Activated CD4-positive, alpha-beta memory T cell treated with anti-CD3 and anti-CD28 coated beads for 36 hours (primary cell): ENCODE results near the gene YPEL1. TPM values are rescaled to one million over a fixed set of nuclear protein-coding genes. Genes with fewer than 3 reads are reported as not detected.
"Not testable (repeated sequence)": the region's sequence is repeated elsewhere in the genome, so short reads cannot be mapped to it uniquely, and the experiment has no call there.

Source experiments
- CTCF ChIA-PET: fragments of 350-600 bp; sonication (Branson Sonifier 250); formaldehyde crosslinking; loops from one replicate; lab custom pipeline; 2021; ENCODE audit warnings: antibody characterized with exemption, inconsistent platforms; lab: Charles Lee
- POLR2A ChIA-PET: fragments of 350-600 bp; sonication (Branson Sonifier 250); formaldehyde crosslinking; loops from one replicate; lab custom pipeline; 2021; ENCODE audit warnings: antibody characterized with exemption; lab: Charles Lee
- DNase-seq: peaks from one replicate; pipeline ENCODE4 v3.0.0-alpha.2; 2020
- H3K27ac Mint-ChIP-seq: one replicate; pipeline ENCODE4 v1.8.0; 2021; ENCODE audit warnings: mixed read lengths
- H3K27me3 Mint-ChIP-seq: one replicate; pipeline ENCODE4 v1.8.0; 2021; ENCODE audit warnings: mixed read lengths
- H3K36me3 Mint-ChIP-seq: one replicate; pipeline ENCODE4 v1.8.0; 2021; ENCODE audit warnings: mixed read lengths
- H3K4me1 Mint-ChIP-seq: one replicate; pipeline ENCODE4 v1.8.0; 2021; ENCODE audit warnings: low read depth, mixed read lengths
- H3K4me3 Mint-ChIP-seq: one replicate; pipeline ENCODE4 v1.8.0; 2021; ENCODE audit warnings: mild to moderate bottlenecking, mixed read lengths
- H3K9me3 Mint-ChIP-seq: one replicate; pipeline ENCODE4 v1.8.0; 2021; ENCODE audit warnings: mixed read lengths
- intact Hi-C: fragments of 100-400 bp; cut with micrococcal nuclease; formaldehyde crosslinking; loops from one replicate; pipeline ENCODE4 v1.15.1; 2023
- total RNA-seq, 2 experiments: library from RNA; stranded (reverse); gene quantifications; one replicate each; pipeline ENCODE4 v1.2.3, GENCODE V29; 2021

Gene YPEL1
- total RNA-seq, 2 experiments from 2014 or later: 1.6 to 1.8 TPM

- Mint-ChIP-seq H3K4me1 (peaks cover 2% of the 10 kb centered on the region), H3K27me3 (no peaks in the 10 kb centered on the region), H3K36me3 (peaks cover 17% of the 10 kb centered on the region), H3K9me3 (no peaks in the 10 kb centered on the region), H3K4me3 (no peak overlapping the region), H3K27ac (no peak overlapping the region)
- CTCF ChIA-PET: no interaction called here
- intact Hi-C loops: no loop called here
- POLR2A ChIA-PET: no interaction called here
- no peak for DNase-seq
Measured at GRCh38 chr22:21695430-21696085, 40.0 kb downstream of the YPEL1 start.

- H3K27me3 Mint-ChIP-seq: no peaks in the 10 kb centered on the region
- H3K27ac Mint-ChIP-seq: no peak overlapping the region
- H3K9me3 Mint-ChIP-seq: no peaks in the 10 kb centered on the region
- no peak for DNase-seq
- intact Hi-C loops: no loop called here
- ChIA-PET POLR2A (no interaction called here), CTCF (no interaction called here)
- peaks cover 8% of the 10 kb centered on the region for H3K4me1 Mint-ChIP-seq
- peaks cover 19% of the 10 kb centered on the region for H3K36me3 Mint-ChIP-seq
- no peak overlapping the region for H3K4me3 Mint-ChIP-seq
Measured at GRCh38 chr22:21694795-21695429, 40.7 kb downstream of the YPEL1 start.

- POLR2A ChIA-PET: no interaction called here
- H3K27ac Mint-ChIP-seq: no peak overlapping the region
- no peaks in the 10 kb centered on the region for H3K9me3 Mint-ChIP-seq
- H3K4me1 Mint-ChIP-seq: peaks cover 13% of the 10 kb centered on the region
- H3K36me3 Mint-ChIP-seq: peaks cover 19% of the 10 kb centered on the region
- intact Hi-C loops: no loop called here
- DNase-seq: no peak
- H3K27me3 Mint-ChIP-seq: no peaks in the 10 kb centered on the region
- CTCF ChIA-PET: interaction anchor here (0.7 kb wide), 1 partner anchor 19 kb away, joined by 3 read pairs; no protein-coding TSS in a partner anchor
- no peak overlapping the region for H3K4me3 Mint-ChIP-seq
Measured at GRCh38 chr22:21694394-21694793, 41.2 kb downstream of the YPEL1 start.

DNA sequence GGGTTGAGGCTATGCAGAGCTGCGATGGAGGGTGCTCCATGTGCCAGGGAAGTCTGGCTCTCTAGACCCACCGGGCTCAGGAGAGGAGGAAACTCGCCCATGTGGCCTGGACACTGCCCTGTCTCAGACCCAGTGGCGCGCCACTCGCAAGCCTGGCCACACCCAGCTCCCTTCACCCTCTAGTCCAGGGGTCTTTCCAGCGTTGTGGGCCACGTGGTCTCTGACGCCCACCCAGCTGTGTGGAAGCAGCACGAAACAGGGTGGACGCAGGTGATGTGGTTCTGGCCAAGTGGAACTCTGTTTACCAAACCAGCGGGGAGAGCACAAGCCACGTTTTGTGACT lies 41.6 kb downstream of the YPEL1 start:
- H3K27ac Mint-ChIP-seq: no peak overlapping the region
- DNase-seq: no peak
- H3K4me3 Mint-ChIP-seq: no peak overlapping the region
- no peaks in the 10 kb centered on the region for H3K9me3 Mint-ChIP-seq
- intact Hi-C loops: no loop called here
- ChIA-PET CTCF (interaction anchor here (0.7 kb wide), 1 partner anchor 20 kb away, joined by 3 read pairs; no protein-coding TSS in a partner anchor), POLR2A (no interaction called here)
- no peaks in the 10 kb centered on the region for H3K27me3 Mint-ChIP-seq
- H3K4me1 Mint-ChIP-seq: peaks cover 13% of the 10 kb centered on the region
- H3K36me3 Mint-ChIP-seq: peaks cover 19% of the 10 kb centered on the region

DNA sequence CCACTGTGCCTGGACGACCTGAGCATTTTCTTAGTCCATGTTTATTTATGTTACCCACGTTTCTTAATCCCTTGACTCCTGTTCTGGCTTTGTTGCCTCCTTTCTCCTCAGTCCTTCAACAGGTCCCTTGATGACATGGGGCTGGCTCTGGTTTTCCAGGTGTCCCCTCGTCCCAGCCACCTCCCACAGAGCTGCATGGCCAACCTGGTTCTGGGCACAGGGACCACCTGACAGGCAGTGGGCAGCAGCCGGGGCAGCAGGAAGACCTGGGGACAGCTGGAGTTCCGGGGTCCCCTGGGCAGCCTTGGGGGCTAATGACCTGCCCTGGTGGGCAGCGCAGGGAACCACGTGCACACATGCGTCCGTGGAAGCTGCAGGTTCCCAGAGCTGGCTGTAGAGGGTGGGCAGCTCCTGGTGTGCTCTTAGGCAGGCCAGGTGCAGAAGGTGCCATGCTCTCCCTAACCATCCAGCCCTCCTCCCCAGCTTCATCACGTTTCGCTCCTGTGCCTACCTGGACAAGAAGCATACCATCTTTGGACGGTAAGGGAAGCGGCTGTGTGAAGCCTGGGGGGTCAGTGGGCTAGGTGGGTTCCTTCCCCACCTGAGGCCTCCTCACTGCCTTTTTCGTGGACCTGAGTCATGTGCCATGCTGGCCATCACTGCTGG lies 42.1 kb downstream of the YPEL1 start:
- POLR2A ChIA-PET: no interaction called here
- intact Hi-C loops: no loop called here
- Mint-ChIP-seq H3K4me3 (no peak overlapping the region), H3K27ac (no peak overlapping the region), H3K4me1 (peaks cover 13% of the 10 kb centered on the region), H3K9me3 (no peaks in the 10 kb centered on the region), H3K36me3 (peaks cover 19% of the 10 kb centered on the region), H3K27me3 (no peaks in the 10 kb centered on the region)
- DNase-seq: no peak
- CTCF ChIA-PET: interaction anchor here (0.7 kb wide), 1 partner anchor 20 kb away, joined by 3 read pairs; no protein-coding TSS in a partner anchor

DNA sequence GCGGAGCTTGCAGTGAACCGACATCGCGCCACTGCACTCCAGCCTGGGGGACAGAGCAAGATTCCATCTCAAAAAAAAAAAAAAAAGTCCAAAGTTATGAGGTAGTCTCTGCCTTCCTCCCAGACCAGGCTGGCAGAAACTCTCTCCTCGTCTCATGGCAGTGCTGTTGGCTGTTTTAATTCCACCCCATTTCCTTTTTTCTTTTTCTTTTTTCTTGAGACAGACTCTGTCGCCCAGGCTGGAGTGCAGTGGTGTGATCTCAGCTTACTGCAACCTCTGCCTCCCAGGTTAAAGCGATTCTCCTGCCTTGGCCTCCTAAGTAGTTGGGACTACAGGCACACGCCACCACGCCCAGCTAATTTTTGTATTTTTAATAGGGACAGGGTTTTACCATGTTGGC lies 42.7 kb downstream of the YPEL1 start:
- DNase-seq, CTCF ChIA-PET, H3K4me3 Mint-ChIP-seq, H3K9me3 Mint-ChIP-seq, H3K27me3 Mint-ChIP-seq, H3K27ac Mint-ChIP-seq, POLR2A ChIA-PET, intact Hi-C loops: not testable (repeated sequence)
- Mint-ChIP-seq H3K4me1 (peaks cover 13% of the 10 kb centered on the region), H3K36me3 (peaks cover 19% of the 10 kb centered on the region)

- H3K27me3 Mint-ChIP-seq: no peaks in the 10 kb centered on the region
- H3K4me1 Mint-ChIP-seq: peaks cover 13% of the 10 kb centered on the region
- peaks cover 18% of the 10 kb centered on the region for H3K36me3 Mint-ChIP-seq
- CTCF ChIA-PET: no interaction called here
- no peak overlapping the region for H3K27ac Mint-ChIP-seq
- DNase-seq: no peak
- no peaks in the 10 kb centered on the region for H3K9me3 Mint-ChIP-seq
- intact Hi-C loops: no loop called here
- no peak overlapping the region for H3K4me3 Mint-ChIP-seq
- POLR2A ChIA-PET: interaction anchor here (0.6 kb wide), 1 partner anchor 249 kb away, joined by 4 read pairs; no protein-coding TSS in a partner anchor
Measured at GRCh38 chr22:21691816-21692215, 43.8 kb downstream of the YPEL1 start.

DNA sequence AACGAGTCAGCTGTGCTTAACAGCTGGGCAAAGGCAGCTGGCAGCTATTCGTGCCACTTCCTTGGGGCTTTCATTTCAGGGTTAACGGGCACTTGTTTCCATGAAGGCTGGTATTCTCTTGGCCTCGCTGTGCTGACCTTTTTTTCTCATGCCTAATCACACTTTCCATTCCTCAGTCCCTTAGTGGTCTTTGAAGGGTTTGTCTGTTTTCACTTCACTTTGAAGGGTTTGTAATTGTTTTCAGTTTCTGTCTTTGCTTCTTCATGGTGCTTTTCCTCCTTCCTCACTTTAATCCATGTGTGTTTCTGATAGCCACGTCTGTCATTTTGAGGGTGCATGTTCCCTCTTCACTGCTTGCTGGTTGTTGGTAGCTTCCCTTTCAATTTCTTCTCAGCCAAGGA lies 45.2 kb downstream of the YPEL1 start:
- ChIA-PET CTCF (interaction anchor here (1.4 kb wide), 1 partner anchor 262 kb away, joined by 5 read pairs; the partner anchor contains the start of gene PPM1F), POLR2A (no interaction called here)
- peak; percentile 25 for DNase-seq
- Mint-ChIP-seq H3K27ac (peak overlapping the region; percentile 78), H3K4me3 (no peak overlapping the region), H3K36me3 (peaks cover 12% of the 10 kb centered on the region), H3K9me3 (no peaks in the 10 kb centered on the region), H3K27me3 (no peaks in the 10 kb centered on the region), H3K4me1 (peaks cover 13% of the 10 kb centered on the region)
- intact Hi-C loops: no loop called here

- no peak for DNase-seq
- Mint-ChIP-seq H3K9me3 (no peaks in the 10 kb centered on the region), H3K4me1 (peaks cover 13% of the 10 kb centered on the region), H3K4me3 (no peak overlapping the region), H3K27me3 (no peaks in the 10 kb centered on the region), H3K27ac (no peak overlapping the region), H3K36me3 (peaks cover 14% of the 10 kb centered on the region)
- ChIA-PET POLR2A (no interaction called here), CTCF (no interaction called here)
- intact Hi-C loops: no loop called here
Measured at GRCh38 chr22:21688706-21689381, 46.8 kb downstream of the YPEL1 start.

DNA sequence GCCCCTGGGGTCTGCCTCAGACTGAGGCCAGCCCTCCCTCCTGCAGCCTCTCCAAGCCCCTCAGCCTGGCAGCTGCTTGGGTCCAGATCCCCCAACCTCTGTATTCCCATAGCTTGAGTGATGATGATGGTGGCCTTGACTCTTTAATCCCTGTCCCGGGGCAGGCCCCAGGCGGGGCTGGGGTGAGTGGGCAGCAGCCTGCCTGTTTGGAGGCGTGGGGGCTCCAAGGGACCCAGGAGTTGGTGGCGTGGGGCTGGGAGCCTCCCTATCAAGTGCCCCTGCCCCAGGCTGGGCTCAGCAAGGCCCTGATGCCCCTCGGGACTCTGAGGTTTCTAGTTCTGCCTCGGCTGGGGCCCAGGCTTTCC lies 47.3 kb downstream of the YPEL1 start:
- Mint-ChIP-seq H3K27ac (no peak overlapping the region), H3K9me3 (no peaks in the 10 kb centered on the region), H3K4me1 (peaks cover 13% of the 10 kb centered on the region), H3K27me3 (no peaks in the 10 kb centered on the region), H3K4me3 (no peak overlapping the region), H3K36me3 (peaks cover 14% of the 10 kb centered on the region)
- intact Hi-C loops: no loop called here
- ChIA-PET CTCF (no interaction called here), POLR2A (no interaction called here)
- DNase-seq: no peak

DNA sequence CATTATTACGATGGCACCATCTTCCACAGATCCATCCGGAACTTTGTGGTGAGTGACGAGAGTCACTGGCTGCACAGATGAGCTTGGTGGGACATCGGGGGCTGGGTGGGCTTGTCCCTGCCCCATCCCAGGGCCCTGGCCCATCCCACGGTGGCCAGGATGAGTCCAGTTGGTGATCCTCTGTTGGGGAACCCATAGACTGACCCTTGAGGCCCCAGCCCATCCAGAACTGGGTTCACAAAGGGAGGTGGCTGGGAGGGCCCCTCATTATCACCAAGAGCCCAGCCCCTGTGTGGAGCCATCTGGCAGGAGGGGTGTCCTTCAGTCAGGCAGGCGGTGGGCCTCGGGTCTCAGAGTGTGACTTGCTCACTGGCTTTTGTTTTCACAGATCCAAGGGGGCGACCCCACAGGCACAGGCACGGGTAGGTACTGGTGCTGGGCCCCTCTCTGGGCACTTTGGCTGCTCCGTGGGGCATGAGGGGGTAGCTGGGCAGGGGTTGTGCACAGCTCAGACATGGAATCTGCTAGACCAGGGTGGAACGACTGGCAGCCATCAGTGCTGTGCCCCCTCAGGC lies 47.8 kb downstream of the YPEL1 start:
- DNase-seq: no peak
- no peaks in the 10 kb centered on the region for H3K27me3 Mint-ChIP-seq
- CTCF ChIA-PET: interaction anchor here (0.6 kb wide), 1 partner anchor 225 kb away, joined by 3 read pairs; no protein-coding TSS in a partner anchor
- H3K36me3 Mint-ChIP-seq: peaks cover 14% of the 10 kb centered on the region
- POLR2A ChIA-PET: no interaction called here
- intact Hi-C loops: no loop called here
- no peak overlapping the region for H3K4me3 Mint-ChIP-seq
- no peaks in the 10 kb centered on the region for H3K9me3 Mint-ChIP-seq
- H3K27ac Mint-ChIP-seq: no peak overlapping the region
- peaks cover 13% of the 10 kb centered on the region for H3K4me1 Mint-ChIP-seq
